ENCODE measurements around the gene INVS.

- TF ChIP-seq POLR2A (IDR thresholded peaks at IDR 0.05): no peak
- no peak for TF ChIP-seq CTCF (IDR thresholded peaks at IDR 0.05)
Observed at GRCh38 chr9:100099722-100100042, 639 bp downstream of the INVS start.
